ENCODE data around the gene SUDS3.

The SUDS3 gene

DNA sequence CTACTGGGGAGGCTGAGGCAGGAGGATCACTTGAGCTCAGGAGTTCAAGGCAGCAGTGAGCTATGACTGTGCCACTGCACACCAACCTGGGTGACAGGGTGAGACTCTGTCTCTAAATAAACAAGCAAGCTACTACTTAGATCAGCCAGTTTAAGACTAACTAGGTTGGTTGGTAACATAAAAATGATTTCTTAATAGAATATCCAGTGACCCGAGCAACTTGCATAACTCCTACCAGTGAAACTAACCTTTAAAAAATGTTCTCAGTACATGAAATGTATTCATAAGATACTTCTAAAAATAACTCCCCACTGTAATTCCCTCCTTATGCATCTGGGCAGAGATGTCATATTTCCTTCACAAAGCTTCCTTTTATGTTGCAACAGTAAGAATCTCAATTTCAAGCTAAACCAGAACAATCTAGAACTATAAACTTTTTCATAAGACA is 19.5 kb upstream of the SUDS3 start:
- no peak for DNase-seq (ENCODE audit: low read depth, low spot score)

DNA sequence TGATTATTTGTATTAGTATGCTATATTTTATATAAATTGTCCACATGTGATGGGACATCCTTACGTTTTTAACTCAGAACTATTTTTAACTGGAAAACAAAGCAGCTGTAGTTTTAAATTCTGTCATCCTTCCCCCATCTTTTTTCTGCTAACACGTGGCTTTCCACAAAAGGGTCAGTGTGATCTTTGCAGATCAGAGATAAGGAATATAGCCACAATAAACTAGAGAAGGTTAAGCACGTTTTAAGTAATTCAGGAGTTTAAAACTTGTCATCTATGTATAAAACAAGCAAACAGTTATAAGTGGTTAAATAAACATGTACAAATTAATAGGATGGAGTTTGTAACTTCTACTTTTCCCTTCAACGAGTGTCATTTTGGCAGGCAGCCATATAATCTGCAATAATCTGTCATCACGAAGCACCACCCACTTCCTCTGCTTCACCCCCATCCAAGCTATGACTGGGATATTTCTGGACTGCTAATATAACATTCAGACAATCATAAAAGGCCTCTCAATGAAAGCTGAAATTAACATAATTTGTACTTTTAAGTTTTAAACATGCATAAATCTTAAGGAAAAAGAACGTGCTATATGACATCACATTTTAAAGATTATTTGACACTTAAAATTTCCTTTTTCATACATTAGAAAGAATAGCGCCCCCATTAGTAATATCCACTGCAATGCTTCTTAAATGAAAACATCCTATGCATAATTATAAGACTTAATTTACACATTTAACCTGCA is 18.9 kb upstream of the SUDS3 start:
- no peak for DNase-seq (ENCODE audit: low read depth, low spot score)

DNA sequence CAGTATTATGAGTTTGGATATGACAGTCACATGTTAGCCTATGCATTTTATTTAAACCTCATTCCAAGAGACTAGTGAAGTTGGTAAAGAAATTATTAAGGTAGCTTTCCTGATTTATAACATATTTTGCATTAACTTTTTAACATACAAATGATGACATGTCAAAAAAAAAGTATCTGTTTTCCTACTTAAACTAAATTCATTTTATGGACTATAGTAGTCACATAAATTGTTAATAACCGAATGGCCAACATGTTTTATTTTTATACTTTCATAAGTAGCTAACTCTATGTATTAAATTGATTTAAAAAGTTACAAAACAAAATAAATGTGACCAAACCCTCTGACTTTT is 18.4 kb upstream of the SUDS3 start:
- DNase-seq (ENCODE audit: low read depth, low spot score), result no peak

DNA sequence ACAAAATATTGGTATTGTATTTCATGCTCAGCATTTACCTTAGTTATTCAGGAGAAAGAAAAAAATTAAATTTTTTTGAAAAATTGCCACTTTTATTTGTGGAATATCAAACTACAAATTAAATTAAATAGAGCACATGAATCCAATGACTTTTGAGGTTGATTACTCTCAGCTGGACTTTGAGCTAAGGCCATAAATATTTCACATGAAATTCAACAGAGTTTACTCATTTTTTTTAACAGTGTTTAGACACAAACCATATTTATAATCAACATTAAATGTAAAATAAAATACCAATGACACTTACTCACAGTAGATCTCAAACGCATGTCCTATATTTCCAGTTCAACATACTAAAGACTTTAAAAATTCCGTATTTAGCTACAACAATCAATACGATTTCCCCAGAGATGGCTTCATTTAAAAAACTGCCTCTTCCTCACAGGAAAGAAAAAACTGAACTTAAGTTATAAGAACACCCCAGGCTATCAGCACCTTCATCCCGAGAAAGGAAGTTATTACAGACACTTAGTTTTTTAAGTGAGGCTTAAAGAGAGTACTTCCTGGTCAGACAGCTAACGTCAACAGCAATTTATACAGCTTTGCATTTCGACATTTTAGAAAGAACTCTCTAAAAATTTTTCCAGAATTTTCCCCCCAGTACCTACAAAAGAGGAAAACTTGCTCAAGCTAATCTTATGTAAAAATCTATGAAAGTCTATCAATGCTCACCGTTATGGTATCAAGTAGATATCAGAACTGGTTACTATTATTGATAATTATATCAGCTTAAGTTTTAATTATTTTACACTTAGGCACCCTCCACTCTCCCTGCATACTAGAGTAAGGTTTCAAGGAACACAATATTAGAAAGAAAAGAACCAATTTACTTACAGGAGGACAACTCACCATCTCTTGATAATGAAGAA is 17.5 kb upstream of the SUDS3 start:
- DNase-seq (ENCODE audit: low read depth, low spot score), result no peak

DNA sequence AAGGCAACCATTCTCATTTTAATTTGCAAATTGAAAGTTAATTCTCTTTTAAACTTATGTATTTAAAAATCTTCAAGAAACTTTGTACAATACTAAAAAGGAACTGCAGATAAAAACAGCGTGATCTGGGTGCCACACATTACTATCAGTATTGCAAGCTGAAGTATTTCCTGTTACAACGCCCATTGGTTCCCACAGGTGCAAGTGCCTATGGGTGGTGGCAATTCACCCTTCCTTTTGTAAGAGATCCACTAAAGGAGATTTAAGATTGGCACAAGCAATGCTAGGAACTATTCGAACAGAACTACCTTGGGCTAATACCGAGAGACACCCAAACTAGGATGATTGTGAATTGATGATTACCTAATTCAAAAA is 16.8 kb upstream of the SUDS3 start:
- no peak for DNase-seq (ENCODE audit: low read depth, low spot score)

DNA sequence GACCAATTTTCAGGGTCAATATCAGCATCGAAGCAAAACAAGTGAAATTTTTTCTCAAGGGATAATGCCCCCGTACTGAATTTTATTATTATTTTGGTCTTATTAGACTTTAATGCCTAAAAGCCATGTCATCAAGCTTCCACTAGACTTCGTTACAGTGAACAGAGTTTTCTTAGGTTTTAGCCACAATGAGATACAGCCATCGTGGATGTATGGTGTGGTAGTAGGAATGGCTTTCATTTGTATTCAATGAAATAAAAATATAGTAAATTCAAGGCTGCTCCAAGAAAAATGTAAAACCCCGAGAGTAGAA is 15.3 kb upstream of the SUDS3 start:
- DNase-seq (ENCODE audit: low read depth, low spot score), result peak; percentile 43

DNA sequence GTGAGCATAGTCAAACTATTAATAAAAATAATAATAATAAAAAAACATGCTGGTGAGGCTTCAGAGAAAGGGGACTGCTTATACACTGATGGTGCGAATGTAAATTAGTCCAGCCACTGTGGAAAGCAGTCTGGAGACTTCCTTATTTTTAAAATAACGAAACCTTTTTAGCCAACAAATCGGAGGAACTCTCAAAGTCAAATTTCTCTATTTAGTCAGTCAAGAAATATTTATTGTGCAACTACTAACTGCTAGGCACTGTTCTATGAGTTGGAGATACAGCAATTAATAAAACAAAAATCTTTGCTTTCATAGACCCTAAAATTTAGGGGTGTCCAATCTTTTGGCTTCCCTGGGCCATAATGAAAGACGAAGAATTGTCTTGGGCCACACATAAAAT is 14.5 kb upstream of the SUDS3 start:
- DNase-seq (ENCODE audit: low read depth, low spot score), result no peak

DNA sequence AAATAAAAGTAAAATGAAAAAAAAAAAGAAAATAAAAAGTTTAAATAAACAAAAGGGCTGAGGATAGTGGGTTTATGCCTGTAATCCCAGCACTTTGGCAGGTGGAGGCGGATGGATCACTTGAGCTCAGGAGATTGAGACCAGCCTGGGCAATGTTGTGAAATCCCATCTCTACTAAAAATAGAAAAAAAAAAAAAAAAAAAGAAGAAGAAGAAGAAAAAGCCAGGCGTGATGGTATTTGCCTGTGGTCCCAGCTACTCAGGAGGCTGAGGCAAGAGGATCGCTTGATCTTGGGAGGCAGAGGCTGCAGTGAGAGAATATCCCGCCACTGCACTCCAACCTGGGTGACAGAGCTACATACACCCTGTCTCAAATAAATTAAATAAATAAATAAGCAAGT is 7.5 kb upstream of the SUDS3 start:
- DNase-seq (ENCODE audit: low read depth, low spot score), result no peak

DNA sequence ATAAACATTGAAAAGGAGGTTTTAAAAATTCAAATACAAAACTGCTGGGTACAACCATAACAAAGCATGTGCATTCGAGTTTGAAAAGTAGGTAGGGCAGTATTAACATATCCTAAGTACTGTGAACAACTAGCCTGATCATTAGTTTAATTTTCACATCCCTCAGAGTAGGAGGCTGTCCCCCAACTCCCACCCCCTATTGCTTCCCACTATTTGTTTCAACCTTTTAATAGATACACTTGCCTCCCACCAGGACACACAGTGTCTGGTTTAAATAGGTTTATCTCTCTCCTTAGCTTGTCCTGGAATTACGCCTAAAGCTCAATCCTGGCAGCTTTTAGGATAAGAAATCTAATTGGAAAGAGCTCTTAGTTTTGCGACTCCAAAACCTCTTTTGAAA is 5.8 kb upstream of the SUDS3 start:
- DNase-seq (ENCODE audit: low read depth, low spot score), result no peak

DNA sequence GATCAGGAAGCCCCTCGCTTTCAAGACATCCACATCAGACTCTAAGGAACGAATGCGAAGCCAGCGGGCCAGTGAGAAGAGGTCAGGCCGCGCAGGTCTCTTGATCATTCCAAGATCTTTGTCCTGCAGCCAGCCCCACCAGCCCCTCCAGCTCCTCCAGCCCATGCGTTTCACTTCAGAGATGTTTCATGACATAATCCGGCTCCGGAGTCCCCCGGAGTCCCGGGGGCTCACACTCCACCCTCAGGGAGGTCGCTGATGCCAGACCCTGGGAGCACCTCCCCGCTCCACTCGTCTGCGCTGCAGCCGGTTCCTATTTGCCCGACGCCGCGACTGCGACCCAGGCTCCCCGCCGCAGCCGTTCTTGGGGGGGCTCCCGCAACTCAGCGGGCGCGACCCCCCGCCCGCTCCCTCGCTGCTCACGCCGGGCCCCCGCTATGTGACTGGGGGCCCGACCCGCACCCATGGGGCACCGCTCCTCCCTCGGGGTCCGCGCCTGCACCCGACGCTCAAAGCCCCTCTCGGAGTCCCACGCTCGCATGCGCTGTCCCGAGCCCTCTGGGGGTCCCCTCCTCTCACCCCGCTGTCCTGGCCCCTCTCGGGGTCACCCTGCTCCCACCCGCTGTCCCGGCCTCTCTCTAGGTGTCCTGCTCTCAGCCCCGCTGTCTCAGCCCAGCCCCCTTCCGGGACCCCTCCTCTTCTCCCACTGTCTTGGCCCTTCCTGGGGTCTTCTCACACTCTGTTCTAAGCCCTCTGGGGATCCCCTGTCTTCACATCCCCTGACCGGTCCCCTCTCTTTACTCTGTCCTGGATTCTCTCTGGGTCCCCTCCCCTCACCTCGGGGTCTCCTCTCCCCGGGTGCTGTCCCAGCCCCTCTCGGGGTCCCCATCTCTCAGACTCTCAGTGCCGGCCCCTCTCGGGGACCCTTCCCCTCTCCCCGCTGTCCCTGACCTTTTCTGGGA is 4.8 kb upstream of the SUDS3 start:
- peak; percentile 50 for DNase-seq (ENCODE audit: low read depth, low spot score)

DNA sequence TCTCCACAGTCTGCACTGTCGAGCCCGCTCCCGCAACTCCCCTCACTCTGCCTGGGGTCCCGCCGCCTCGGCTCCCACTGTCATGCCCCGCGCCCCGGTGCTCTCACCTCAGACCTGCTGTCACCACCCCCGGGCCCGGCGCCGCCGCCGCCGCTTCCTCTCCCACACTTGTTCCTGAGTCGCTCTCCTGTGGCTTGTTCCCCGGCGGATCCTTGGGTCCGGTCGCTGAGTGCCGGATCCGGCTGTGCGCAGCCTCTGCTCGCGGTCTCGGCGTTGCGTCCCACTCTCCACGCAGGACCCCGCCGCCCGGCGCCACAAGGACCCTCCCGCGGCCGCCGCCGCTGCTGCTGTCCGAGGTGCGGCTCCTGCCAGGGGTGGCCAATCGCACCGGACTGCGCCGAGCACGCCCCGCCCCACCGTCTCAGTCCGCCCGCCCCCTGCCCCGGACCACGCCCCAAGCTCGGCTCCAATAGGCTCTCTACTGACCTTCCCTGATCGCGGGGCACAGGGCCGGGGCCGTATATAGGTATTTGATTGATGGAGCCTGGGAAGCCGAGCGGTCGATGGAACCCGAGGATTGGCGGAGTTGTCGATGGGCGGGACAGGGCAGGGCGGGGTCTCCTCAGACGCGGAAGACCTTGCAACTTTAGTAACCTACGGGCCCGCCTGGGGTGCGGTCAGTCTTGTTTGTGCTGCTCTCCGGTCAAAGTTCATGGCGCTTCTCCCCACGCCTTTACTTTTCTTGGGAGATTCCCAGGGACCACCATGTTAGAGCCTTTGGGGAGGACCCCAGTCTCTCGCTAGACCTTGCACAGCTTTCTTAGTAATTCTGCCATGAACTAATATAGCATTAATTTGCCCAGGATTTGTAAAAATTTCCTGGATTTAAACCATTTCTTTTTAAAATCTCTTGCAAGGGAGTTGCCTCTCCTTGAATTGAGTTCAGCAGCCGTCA is 3.5 kb upstream of the SUDS3 start, which contains the start of gene TAOK3:
Gene TAOK3 (minus strand): TSS at position 367 of the 955 bp plus-strand sequence. CDS start 117,340 bp downstream, outside the sequence.
- peak; percentile 99 for DNase-seq (ENCODE audit: low read depth, low spot score)

DNA sequence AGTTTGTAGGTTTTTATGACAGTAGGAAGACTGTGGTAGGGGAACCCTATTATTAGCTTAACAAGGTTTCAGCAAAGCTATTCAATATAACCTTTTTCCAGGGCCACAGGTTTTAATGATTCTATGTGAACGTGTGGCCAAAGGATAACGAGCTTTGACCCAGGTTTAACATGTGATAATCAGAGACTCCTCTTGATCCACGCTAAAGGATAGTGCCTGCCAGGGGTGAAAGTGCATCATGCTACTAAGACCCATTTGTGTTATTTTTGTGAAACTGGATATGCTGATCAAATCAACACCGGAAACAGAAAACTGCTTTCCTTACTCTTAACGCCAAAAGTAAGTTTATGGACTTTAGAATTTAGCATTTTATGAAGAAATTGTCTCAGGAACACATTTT is 2.7 kb upstream of the SUDS3 start:
- DNase-seq (ENCODE audit: low read depth, low spot score), result no peak

DNA sequence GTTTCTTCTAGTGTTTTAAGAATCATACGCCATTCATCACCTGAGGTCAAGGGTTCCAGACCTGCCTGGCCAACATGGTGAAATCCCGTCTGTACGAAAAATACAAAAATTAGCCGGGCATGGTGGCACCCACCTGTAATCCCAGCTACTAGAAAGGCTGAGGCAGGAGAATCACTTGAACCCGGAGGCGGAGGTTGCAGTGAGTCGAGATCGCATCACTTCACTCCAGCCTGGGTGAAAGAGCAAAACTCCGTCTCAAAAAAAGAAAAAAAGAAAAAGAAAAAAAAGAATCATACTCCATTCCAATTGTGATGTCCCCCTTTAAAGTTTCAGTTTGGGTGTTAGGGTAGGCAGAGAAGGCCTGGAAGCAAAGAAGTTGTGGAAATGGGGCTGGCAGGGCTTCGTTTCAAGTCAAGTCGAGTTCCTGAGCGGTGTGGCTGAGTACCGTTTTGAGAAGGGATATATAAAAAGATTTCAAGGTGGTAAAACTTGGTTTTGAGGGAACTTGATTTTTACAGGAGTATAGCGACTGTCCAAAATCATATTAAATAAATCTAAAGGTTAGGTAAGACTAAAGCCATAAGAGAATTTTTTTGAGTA is 2.1 kb upstream of the SUDS3 start:
- DNase-seq (ENCODE audit: low read depth, low spot score), result no peak

DNA sequence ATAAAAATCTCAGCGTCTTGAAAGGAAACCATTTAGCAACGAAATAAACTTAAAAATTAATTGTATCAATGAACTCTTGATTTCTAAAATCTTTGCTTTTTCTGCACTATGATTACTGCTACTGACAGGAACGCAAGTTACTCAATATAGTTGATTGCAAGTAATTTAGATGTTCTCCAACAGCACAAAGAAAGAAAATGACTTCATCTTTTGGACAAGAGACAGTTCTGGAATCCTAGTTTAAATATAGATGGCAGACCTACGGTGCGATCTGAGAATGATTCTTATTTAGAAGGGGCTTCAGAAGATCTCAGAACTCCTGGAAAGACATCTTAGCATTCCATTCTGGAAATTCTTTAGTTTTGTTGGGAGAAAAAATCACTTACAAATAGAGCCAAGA is 1.4 kb upstream of the SUDS3 start:
- no peak for DNase-seq (ENCODE audit: low read depth, low spot score)

DNA sequence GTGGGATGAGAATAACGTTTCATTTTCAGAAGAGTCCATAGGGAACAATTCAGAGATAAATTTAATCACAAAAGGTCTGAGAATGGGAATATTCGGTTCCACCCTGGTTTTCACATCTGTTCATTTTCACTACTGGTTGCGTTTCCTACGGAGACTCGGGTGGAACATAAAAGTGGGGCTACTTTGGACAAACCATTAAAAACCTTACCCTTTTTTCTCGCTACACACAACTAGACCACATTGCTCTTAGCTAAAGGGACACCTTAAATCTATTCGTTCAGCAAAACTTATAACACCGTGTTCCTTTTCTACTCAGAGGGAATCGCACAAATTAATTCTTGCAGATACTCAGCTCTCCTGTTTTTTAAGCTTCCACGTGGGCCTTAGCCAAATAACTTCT is 1.0 kb upstream of the SUDS3 start:
- DNase-seq (ENCODE audit: low read depth, low spot score), result no peak

DNA sequence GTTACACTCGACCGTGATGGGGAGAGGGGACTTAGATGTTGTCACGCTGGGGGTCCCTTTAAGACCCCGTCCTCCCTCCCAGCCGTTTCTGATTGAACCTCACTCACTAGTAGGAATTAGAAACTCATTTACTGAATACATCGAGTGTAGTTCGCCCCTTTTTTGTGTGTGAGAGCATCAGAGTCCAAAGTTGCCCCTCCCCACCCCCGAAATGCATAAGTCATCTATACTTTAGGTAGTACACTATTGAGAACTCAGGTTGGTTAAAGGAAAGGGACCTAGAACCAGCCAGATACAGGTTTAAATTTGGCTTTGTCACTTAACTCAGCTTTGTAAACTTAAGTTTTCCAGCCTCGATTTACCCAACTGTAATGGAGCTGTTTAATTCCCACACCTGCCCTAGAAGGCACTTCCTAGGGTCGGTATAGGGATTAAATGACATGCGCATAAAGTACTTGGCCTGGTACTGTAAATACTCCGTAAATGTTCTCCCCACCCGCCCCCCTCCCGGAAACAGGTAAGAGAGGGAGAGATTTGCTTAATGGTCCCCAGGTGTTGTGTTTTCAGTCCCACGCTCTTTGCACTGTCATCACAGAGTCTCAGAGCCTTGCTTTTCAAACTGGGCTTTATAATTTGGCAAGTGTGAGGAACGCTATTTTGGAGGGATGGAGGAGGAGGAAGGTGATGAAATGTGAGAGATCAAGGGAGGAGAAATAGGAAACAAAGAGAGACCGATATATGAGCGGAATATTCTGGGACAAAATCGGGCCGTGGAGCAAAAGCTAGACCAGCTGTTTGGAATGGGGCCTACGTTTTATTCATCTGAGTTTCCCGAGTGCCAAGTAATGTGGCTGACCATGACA is 897 bp downstream of the SUDS3 start:
- peak; percentile 9 for DNase-seq (ENCODE audit: low read depth, low spot score)

DNA sequence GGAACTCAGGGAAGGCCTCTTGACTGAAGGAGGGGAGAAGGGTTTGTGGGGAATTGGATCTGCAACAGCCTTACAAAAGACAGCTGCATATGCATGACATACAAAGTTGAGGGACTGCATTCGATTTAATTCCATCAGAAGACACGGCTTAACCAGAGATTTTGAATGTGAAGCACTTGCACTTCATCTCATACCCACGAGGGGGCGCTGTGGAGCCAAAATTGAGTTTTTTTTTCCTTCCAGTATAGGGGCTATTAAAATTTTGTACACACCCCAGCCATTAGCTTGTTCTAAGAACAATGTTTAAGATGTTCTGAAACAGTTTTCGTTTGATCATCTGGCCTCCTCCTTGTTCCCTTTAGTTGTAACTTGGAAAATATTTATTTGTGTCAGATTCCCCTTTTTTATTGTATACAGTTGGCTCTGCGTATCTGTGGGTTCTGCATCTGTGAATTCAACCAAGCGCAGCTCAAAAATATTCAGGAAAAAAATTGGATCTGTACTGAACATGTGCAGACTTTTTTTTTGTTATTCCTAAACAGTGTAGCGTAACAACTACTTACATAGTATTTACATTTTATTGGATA is 1.6 kb downstream of the SUDS3 start:
- peak; percentile 72 for DNase-seq (ENCODE audit: low read depth, low spot score)

DNA sequence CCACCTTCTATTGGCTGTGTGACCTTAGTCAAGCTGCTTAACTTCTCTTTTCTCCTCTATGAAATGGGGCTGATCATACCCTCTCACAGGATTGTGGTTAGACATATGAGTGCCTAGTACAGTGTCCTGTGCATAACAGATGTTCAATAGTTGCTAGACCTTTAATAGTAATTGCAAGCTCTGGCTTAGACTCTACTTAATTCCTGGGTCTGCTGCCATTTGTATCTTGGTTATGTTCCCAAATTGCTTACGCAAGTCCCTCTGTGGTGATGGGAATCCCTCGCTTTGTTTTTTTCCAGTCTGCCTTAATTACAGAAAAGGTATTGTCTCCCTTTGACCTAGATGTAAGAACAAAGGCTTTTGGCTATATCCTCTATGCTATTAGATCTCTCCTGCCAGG is 15.1 kb downstream of the SUDS3 start:
- DNase-seq (ENCODE audit: low read depth, low spot score), result no peak

DNA sequence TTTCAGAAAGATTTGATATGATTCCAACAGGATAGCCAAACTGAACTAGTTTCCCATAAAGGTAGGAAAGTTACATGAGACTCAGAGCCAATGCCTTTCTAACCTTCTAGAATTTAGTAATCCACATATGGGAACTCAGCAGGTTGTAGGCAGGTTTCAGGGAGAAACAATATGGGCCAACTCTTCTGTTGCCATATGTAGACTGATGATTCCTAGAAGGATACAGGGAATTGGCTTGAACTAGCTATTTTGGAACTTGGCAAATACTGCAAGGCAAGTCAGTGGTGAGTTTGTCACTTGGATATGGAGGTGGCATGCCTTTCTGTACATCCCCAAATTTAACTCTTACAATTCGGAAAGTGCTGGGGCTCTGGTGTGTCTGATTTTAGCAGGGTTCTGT is 15.5 kb downstream of the SUDS3 start:
- no peak for DNase-seq (ENCODE audit: low read depth, low spot score)

Data from astrocyte of the hippocampus (primary cell).